Measurements from ENCODE around the gene HPSE2. TPM values are rescaled to one million over a fixed set of nuclear protein-coding genes. Genes with fewer than 3 reads are reported as not detected.

The HPSE2 gene
- total RNA-seq, 1 donor from 2014 or later = not detected

- Histone ChIP-seq H3K4me3 (ENCODE audit: low read depth, low read length) (no peak overlapping the region), H3K27me3 (ENCODE audit: control insufficient read depth, insufficient read depth, low read length) (no peaks in the 10 kb centered on the region), H3K36me3 (ENCODE audit: control insufficient read depth, insufficient read depth, low read length) (no peaks in the 10 kb centered on the region)
- no peak for TF ChIP-seq CTCF (IDR thresholded peaks at IDR 0.05; ENCODE audit: insufficient read depth, low read length, poor library complexity, severe bottlenecking)
- no peak for DNase-seq (ENCODE audit: low read depth)
Observed at GRCh38 chr10:99013885-99014284, 221.8 kb downstream of the HPSE2 start.

- no peak for TF ChIP-seq CTCF (IDR thresholded peaks at IDR 0.05; ENCODE audit: insufficient read depth, low read length, poor library complexity, severe bottlenecking)
- Histone ChIP-seq H3K4me3 (ENCODE audit: low read depth, low read length) (no peak overlapping the region), H3K27me3 (ENCODE audit: control insufficient read depth, insufficient read depth, low read length) (no peaks in the 10 kb centered on the region), H3K36me3 (ENCODE audit: control insufficient read depth, insufficient read depth, low read length) (no peaks in the 10 kb centered on the region)
- DNase-seq (ENCODE audit: low read depth) = no peak
Observed at GRCh38 chr10:99010286-99010685, 225.4 kb downstream of the HPSE2 start.

- TF ChIP-seq CTCF (IDR thresholded peaks at IDR 0.05; ENCODE audit: insufficient read depth, low read length, poor library complexity, severe bottlenecking) = no peak
- Histone ChIP-seq H3K4me3 (ENCODE audit: low read depth, low read length) (no peak overlapping the region), H3K36me3 (ENCODE audit: control insufficient read depth, insufficient read depth, low read length) (no peaks in the 10 kb centered on the region), H3K27me3 (ENCODE audit: control insufficient read depth, insufficient read depth, low read length) (no peaks in the 10 kb centered on the region)
- DNase-seq (ENCODE audit: low read depth) = no peak
Observed at GRCh38 chr10:99008054-99008453, 227.6 kb downstream of the HPSE2 start.

GRCh38 chr10:99007457-99007856 is 228.2 kb downstream of the HPSE2 start:
- no peak overlapping the region for H3K4me3 ChIP-seq (ENCODE audit: low read depth, low read length)
- no peak for TF ChIP-seq CTCF (IDR thresholded peaks at IDR 0.05; ENCODE audit: insufficient read depth, low read length, poor library complexity, severe bottlenecking)
- H3K36me3 ChIP-seq (ENCODE audit: control insufficient read depth, insufficient read depth, low read length) = no peaks in the 10 kb centered on the region
- no peaks in the 10 kb centered on the region for H3K27me3 ChIP-seq (ENCODE audit: control insufficient read depth, insufficient read depth, low read length)
- no peak for DNase-seq (ENCODE audit: low read depth)

GRCh38 chr10:99005254-99005653 is 230.4 kb downstream of the HPSE2 start:
- DNase-seq (ENCODE audit: low read depth) = no peak
- TF ChIP-seq CTCF (IDR thresholded peaks at IDR 0.05; ENCODE audit: insufficient read depth, low read length, poor library complexity, severe bottlenecking) = no peak
- no peaks in the 10 kb centered on the region for H3K36me3 ChIP-seq (ENCODE audit: control insufficient read depth, insufficient read depth, low read length)
- no peak overlapping the region for H3K4me3 ChIP-seq (ENCODE audit: low read depth, low read length)
- no peaks in the 10 kb centered on the region for H3K27me3 ChIP-seq (ENCODE audit: control insufficient read depth, insufficient read depth, low read length)

- no peaks in the 10 kb centered on the region for H3K27me3 ChIP-seq (ENCODE audit: control insufficient read depth, insufficient read depth, low read length)
- no peak overlapping the region for H3K4me3 ChIP-seq (ENCODE audit: low read depth, low read length)
- no peak for TF ChIP-seq CTCF (IDR thresholded peaks at IDR 0.05; ENCODE audit: insufficient read depth, low read length, poor library complexity, severe bottlenecking)
- DNase-seq (ENCODE audit: low read depth) = no peak
- no peaks in the 10 kb centered on the region for H3K36me3 ChIP-seq (ENCODE audit: control insufficient read depth, insufficient read depth, low read length)
Observed at GRCh38 chr10:99004738-99005137, 230.9 kb downstream of the HPSE2 start.
